Lung (tissue), 12 donors: Measurements from ENCODE around the gene LRP1. TPM values are rescaled to one million over a fixed set of nuclear protein-coding genes. Genes with fewer than 3 reads are reported as not detected.

Experiments used
- ATAC-seq: fragments of 200-7000 bp; cut with Tn5 transposase; one replicate; pipeline ENCODE4 v1.9.1; 2020; ENCODE audit warnings: moderate number of reproducible peaks; ENCODE audit not compliant: insufficient read depth, low FRiP score
- DNase-seq, 3 donors: peaks; one replicate each; pipeline ENCODE4 v3.0.0-alpha.2; 2013 to 2017
- H3K27ac ChIP-seq, 2 donors: one replicate each; pipeline ENCODE4 v1.5.1; 2013; ENCODE audit warnings: mild to moderate bottlenecking in 2 of 2, moderate library complexity in 2 of 2, control low read depth in 1 of 2, inconsistent platforms in 1 of 2, low read depth in 1 of 2, low read length in 1 of 2
- H3K27me3 ChIP-seq, 3 donors: one replicate each; pipeline ENCODE4 v1.5.1; 2013; ENCODE audit warnings: low read length in 2 of 3; ENCODE audit not compliant: control insufficient read depth in 3 of 3, insufficient read depth in 3 of 3
- H3K36me3 ChIP-seq, 4 donors: one replicate each; pipeline ENCODE4 v1.5.1; 2013; ENCODE audit warnings: low read length in 4 of 4, mild to moderate bottlenecking in 1 of 4, moderate library complexity in 1 of 4; ENCODE audit not compliant: control insufficient read depth in 4 of 4, insufficient read depth in 4 of 4
- H3K4me1 ChIP-seq, 5 donors: one replicate each; pipeline ENCODE4 v1.5.1; 2013; ENCODE audit warnings: low read length in 5 of 5, mild to moderate bottlenecking in 2 of 5, moderate library complexity in 1 of 5; ENCODE audit not compliant: control insufficient read depth in 5 of 5, insufficient read depth in 5 of 5
- H3K4me3 ChIP-seq: one replicate; pipeline ENCODE4 v1.5.1; 2013; ENCODE audit warnings: mild to moderate bottlenecking, control low read depth, moderate library complexity
- H3K9ac ChIP-seq, 2 donors: one replicate each; pipeline ENCODE4 v1.5.1; 2013; ENCODE audit warnings: low read length in 2 of 2, control low read depth in 1 of 2; ENCODE audit not compliant: insufficient read depth in 1 of 2
- H3K9me3 ChIP-seq, 4 donors: one replicate each; pipeline ENCODE4 v1.5.1; 2013; ENCODE audit warnings: low read length in 3 of 4, mild to moderate bottlenecking in 1 of 4, moderate library complexity in 1 of 4; ENCODE audit not compliant: control insufficient read depth in 4 of 4, insufficient read depth in 3 of 4
- WGBS, 2 donors: extraction: QIAGEN DNeasy Blood & Tissue Kit; methylation state at CpG; one replicate each; pipeline ENCODE4 v1.1.7; 2013; 5-methylcytosine and 5-hydroxymethylcytosine counted together
- polyA plus RNA-seq, 2 donors: library from polyadenylated mRNA; stranded (reverse); fragments of 200-250 nt; gene quantifications; one replicate each; pipeline ENCODE4 v1.2.1, GENCODE V29; 2013
- total RNA-seq, 2 donors: library from RNA; depleted of rRNA in 1 of 2; stranded (reverse); fragments of >200 nt in 1 of 2; gene quantifications; one replicate each; pipeline ENCODE4 v1.2.1, GENCODE V29; 2014 to 2021
- TF ChIP-seq, protein P1 (sequence below): IDR thresholded peaks from 2 replicates; pipeline ENCODE4 v1.5.1; 2012; ENCODE audit warnings: mild to moderate bottlenecking; ENCODE audit errors: control extremely low read depth, extremely low read depth
- donor health status: control.
- donor health status: control.
- donor health status: Bipolar disorder and iron deficiency.
- donor health status: healthy.
- donor health status: DM: yes; HTN: yes; CAD: no.

LRP1 gene
- total and polyA plus RNA-seq, 4 donors: 52.6 to 338 (median 122) TPM

DNA sequence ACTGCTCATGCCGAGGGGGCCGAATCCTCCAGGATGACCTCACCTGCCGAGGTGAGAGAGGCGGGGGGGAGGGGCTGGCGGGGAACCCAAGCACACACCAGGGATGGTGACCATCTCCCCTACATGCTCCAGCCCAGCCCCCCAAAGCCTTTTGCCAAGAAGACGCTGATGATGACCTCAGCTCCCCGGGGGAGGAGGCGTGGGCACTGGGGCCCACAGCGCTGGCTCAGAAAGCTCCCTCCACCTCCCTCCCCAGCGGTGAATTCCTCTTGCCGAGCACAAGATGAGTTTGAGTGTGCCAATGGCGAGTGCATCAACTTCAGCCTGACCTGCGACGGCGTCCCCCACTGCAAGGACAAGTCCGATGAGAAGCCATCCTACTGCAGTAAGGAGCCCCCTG, 64.6 kb downstream of the LRP1 start:
- H3K36me3 ChIP-seq: peaks cover 0 to 89% (median 63%) of the 10 kb centered on the region in 4 donors

DNA sequence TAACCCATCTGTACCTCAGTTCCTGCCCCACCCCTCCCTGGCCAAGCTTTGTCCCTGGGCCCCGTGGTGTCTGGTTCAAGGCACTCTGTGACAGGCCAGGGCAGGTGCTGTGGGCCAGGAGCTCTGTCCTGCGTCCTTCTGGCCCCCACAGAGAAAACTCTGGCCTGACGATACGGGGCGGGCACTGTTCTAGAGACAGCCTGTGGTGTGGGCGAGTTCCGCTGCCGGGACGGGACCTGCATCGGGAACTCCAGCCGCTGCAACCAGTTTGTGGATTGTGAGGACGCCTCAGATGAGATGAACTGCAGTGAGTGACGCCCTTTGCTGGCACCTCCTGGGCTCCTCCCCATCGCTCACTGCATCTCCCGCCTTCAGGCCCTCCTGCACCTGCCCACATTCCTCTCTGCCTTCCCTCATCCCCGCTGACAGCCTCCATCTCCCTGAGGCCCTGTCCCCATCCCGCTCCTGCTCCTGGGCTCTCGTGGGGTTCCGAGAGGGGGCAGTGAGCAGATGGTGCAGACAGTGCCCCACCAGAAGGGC, 65.5 kb downstream of the LRP1 start:
- ATAC-seq (no peak), DNase-seq (no peak)
- 87 to 93% methylated on average over 19 of the region's 19 CpGs for WGBS, 2 donors
- Histone ChIP-seq H3K27ac (no peak overlapping the region), H3K27me3 (no peaks in the 10 kb centered on the region), H3K9me3 (no peaks in the 10 kb centered on the region), H3K4me1 (peaks cover 0 to 4% (median 2%) of the 10 kb centered on the region in 5 donors), H3K4me3 (no peak overlapping the region), H3K36me3 (peaks cover 0 to 89% (median 64%) of the 10 kb centered on the region in 4 donors), H3K9ac (no peak overlapping the region)
- TF ChIP-seq, protein P1, sequence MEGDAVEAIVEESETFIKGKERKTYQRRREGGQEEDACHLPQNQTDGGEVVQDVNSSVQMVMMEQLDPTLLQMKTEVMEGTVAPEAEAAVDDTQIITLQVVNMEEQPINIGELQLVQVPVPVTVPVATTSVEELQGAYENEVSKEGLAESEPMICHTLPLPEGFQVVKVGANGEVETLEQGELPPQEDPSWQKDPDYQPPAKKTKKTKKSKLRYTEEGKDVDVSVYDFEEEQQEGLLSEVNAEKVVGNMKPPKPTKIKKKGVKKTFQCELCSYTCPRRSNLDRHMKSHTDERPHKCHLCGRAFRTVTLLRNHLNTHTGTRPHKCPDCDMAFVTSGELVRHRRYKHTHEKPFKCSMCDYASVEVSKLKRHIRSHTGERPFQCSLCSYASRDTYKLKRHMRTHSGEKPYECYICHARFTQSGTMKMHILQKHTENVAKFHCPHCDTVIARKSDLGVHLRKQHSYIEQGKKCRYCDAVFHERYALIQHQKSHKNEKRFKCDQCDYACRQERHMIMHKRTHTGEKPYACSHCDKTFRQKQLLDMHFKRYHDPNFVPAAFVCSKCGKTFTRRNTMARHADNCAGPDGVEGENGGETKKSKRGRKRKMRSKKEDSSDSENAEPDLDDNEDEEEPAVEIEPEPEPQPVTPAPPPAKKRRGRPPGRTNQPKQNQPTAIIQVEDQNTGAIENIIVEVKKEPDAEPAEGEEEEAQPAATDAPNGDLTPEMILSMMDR: no peak

More for the DNA sequence above, 64.6 kb downstream of the LRP1 start:
- WGBS, 2 donors: 91 to 93% methylated on average over 16 of the region's 16 CpGs
- no peak overlapping the region for H3K4me3 ChIP-seq
- ATAC-seq (no peak), DNase-seq (no peak)
- H3K9me3 ChIP-seq: no peaks in the 10 kb centered on the region
- H3K4me1 ChIP-seq: peaks cover 0 to 4% (median 2%) of the 10 kb centered on the region in 5 donors
- no peaks in the 10 kb centered on the region for H3K27me3 ChIP-seq
- TF ChIP-seq, protein P1: no peak
- H3K27ac ChIP-seq: no peak overlapping the region
- no peak overlapping the region for H3K9ac ChIP-seq

- ATAC-seq: no peak
- H3K9me3 ChIP-seq: no peaks in the 10 kb centered on the region
- H3K36me3 ChIP-seq: peaks cover 0 to 89% (median 64%) of the 10 kb centered on the region in 4 donors
- WGBS, 2 donors: 93% methylated on average over 17 to 18 of the region's 18 CpGs
- no peak overlapping the region for H3K27ac ChIP-seq
- TF ChIP-seq, protein P1: no peak
- H3K4me1 ChIP-seq: peaks cover 0 to 4% (median 2%) of the 10 kb centered on the region in 5 donors
- no peak overlapping the region for H3K4me3 ChIP-seq
- H3K27me3 ChIP-seq: no peaks in the 10 kb centered on the region
- no peak for DNase-seq
- no peak overlapping the region for H3K9ac ChIP-seq
Observed at GRCh38 chr12:57194253-57194652, 66.0 kb downstream of the LRP1 start.

- H3K9me3 ChIP-seq: no peaks in the 10 kb centered on the region
- peaks cover 0 to 4% (median 0%) of the 10 kb centered on the region in 5 donors for H3K4me1 ChIP-seq
- DNase-seq (no peak), ATAC-seq (no peak)
- TF ChIP-seq, protein P1: no peak
- no peaks in the 10 kb centered on the region for H3K27me3 ChIP-seq
- H3K9ac ChIP-seq: no peak overlapping the region
- no peak overlapping the region for H3K27ac ChIP-seq
- whole genome bisulfite sequencing, 2 donors: 88 to 90% methylated on average over 18 to 19 of the region's 19 CpGs
- peaks cover 0 to 87% (median 65%) of the 10 kb centered on the region in 4 donors for H3K36me3 ChIP-seq
- no peak overlapping the region for H3K4me3 ChIP-seq
Observed at GRCh38 chr12:57195186-57195585, 66.9 kb downstream of the LRP1 start.
